Natural killer cell (primary cell): ENCODE data around the gene FAF1. TPM values are rescaled to one million over a fixed set of nuclear protein-coding genes. Genes with fewer than 3 reads are reported as not detected.

Experiments used
- ATAC-seq, 3 donors: fragments of 150-1000 bp in 2 of 3; fragments of 200-7000 bp in 1 of 3; cut with Tn5 transposase; 1 replicate in 1 of 3; 2 replicates in 2 of 3; pipeline ENCODE4 v1.10.0; 2021; ENCODE audit warnings: mild to moderate bottlenecking in 2 of 3, moderate library complexity in 2 of 3
- DNase-seq, 2 donors: peaks; one replicate each; pipeline versions ENCODE4 v3.0.0 to v3.0.0-alpha.2; 2013 to 2021; ENCODE audit warnings: mixed read lengths in 1 of 2
- H3K27ac ChIP-seq: one replicate; pipeline ENCODE4 v1.5.1; 2013; ENCODE audit warnings: mild to moderate bottlenecking, low read length
- H3K27me3 ChIP-seq: one replicate; pipeline ENCODE4 v1.6.1; 2013; ENCODE audit warnings: low read length; ENCODE audit not compliant: control insufficient read depth, insufficient read depth
- H3K36me3 ChIP-seq: one replicate; pipeline ENCODE4 v1.6.1; 2013; ENCODE audit warnings: low read length; ENCODE audit not compliant: control insufficient read depth, insufficient read depth
- H3K4me1 ChIP-seq: one replicate; pipeline ENCODE4 v1.6.1; 2013; ENCODE audit warnings: low read length; ENCODE audit not compliant: control insufficient read depth, insufficient read depth
- H3K4me3 ChIP-seq: one replicate; pipeline ENCODE4 v1.5.1; 2013; ENCODE audit warnings: low read length
- H3K9me3 ChIP-seq: one replicate; pipeline ENCODE4 v1.6.1; 2013; ENCODE audit warnings: low read length; ENCODE audit not compliant: control insufficient read depth, insufficient read depth
- H3K27ac Mint-ChIP-seq, 2 donors: one replicate each; pipeline ENCODE4 v1.8.0; 2022; ENCODE audit warnings: mild to moderate bottlenecking in 2 of 2, mixed read lengths in 2 of 2, moderate library complexity in 1 of 2
- H3K27me3 Mint-ChIP-seq, 2 donors: one replicate each; pipeline ENCODE4 v1.8.0; 2022; ENCODE audit warnings: low read depth in 2 of 2, mixed read lengths in 2 of 2
- H3K36me3 Mint-ChIP-seq: one replicate; pipeline ENCODE4 v1.8.0; 2022; ENCODE audit warnings: mixed read lengths
- H3K4me1 Mint-ChIP-seq, 2 donors: one replicate each; pipeline ENCODE4 v1.8.0; 2022; ENCODE audit warnings: mixed read lengths in 2 of 2
- H3K4me3 Mint-ChIP-seq: one replicate; pipeline ENCODE4 v1.8.0; 2022; ENCODE audit warnings: mild to moderate bottlenecking, moderate library complexity, mixed read lengths
- H3K9me3 Mint-ChIP-seq, 2 donors: one replicate each; pipeline ENCODE4 v1.8.0; 2022; ENCODE audit warnings: mixed read lengths in 2 of 2
- WGBS: methylation state at CpG from one replicate; pipeline ENCODE4 v1.1.7; 2013; ENCODE audit warnings: missing lambda C conversion rate; ENCODE audit not compliant: insufficient coverage; 5-methylcytosine and 5-hydroxymethylcytosine counted together
- intact Hi-C: fragments of 100-400 bp; cut with micrococcal nuclease; formaldehyde crosslinking; loops from one replicate; pipeline ENCODE4 v1.14.2; 2022
- total RNA-seq, 4 donors: library from RNA; stranded (reverse); fragments of 120-200 nt in 1 of 4; gene quantifications; one replicate each; pipeline versions ENCODE4 v1.2.3 to v1.2.4, GENCODE V29; 2013 to 2022
- TF ChIP-seq, protein P1 (sequence below): fragments of 200-600 bp; IDR thresholded peaks from one replicate; pipeline ENCODE4 v1.8.0; 2022; ENCODE audit warnings: antibody characterized with exemption

The FAF1 gene
- total RNA-seq, 3 donors from 2014 or later (not counting 1 experiment from before 2014, with no cell fraction given): 56.8 to 59.7 (median 57.2) TPM

DNA sequence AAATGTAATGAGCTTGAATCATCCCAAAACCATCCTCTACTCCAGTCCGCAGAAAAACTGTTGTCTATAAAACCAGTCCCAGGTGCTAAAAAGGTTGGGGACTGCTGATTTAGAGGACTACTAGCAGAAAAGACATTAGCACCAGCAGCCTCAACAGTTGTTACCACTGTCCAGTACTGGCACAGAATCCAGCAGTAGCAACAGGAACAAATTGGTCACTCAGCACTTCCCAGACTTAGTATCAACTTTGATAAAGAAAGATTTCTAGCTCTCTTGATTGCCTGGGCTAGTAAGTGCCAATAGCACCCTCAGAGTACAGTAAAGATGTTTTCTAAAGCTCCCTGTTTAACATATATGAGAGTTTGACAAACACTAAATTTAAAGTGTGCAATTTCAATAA is 127.9 kb downstream of the FAF1 start:
- H3K4me1 ChIP-seq: no peaks in the 10 kb centered on the region
- H3K27me3 Mint-ChIP-seq: no peaks in the 10 kb centered on the region
- no peak overlapping the region for H3K4me3 ChIP-seq
- H3K9me3 ChIP-seq: no peaks in the 10 kb centered on the region
- H3K4me1 Mint-ChIP-seq: peaks cover 43 to 47% of the 10 kb centered on the region in 2 donors
- intact Hi-C loops: no loop called here
- TF ChIP-seq, protein P1, sequence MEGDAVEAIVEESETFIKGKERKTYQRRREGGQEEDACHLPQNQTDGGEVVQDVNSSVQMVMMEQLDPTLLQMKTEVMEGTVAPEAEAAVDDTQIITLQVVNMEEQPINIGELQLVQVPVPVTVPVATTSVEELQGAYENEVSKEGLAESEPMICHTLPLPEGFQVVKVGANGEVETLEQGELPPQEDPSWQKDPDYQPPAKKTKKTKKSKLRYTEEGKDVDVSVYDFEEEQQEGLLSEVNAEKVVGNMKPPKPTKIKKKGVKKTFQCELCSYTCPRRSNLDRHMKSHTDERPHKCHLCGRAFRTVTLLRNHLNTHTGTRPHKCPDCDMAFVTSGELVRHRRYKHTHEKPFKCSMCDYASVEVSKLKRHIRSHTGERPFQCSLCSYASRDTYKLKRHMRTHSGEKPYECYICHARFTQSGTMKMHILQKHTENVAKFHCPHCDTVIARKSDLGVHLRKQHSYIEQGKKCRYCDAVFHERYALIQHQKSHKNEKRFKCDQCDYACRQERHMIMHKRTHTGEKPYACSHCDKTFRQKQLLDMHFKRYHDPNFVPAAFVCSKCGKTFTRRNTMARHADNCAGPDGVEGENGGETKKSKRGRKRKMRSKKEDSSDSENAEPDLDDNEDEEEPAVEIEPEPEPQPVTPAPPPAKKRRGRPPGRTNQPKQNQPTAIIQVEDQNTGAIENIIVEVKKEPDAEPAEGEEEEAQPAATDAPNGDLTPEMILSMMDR: no peak
- H3K4me3 Mint-ChIP-seq: no peak overlapping the region
- no peaks in the 10 kb centered on the region for H3K27me3 ChIP-seq
- H3K9me3 Mint-ChIP-seq: no peaks in the 10 kb centered on the region
- H3K36me3 ChIP-seq: no peaks in the 10 kb centered on the region
- 100% methylated on average over 1 of the region's 1 CpG for WGBS
- ATAC-seq: no peak
- H3K27ac ChIP-seq: no peak overlapping the region
- no peaks in the 10 kb centered on the region for H3K36me3 Mint-ChIP-seq
- no peak for DNase-seq
- H3K27ac Mint-ChIP-seq: no peak overlapping the region

DNA sequence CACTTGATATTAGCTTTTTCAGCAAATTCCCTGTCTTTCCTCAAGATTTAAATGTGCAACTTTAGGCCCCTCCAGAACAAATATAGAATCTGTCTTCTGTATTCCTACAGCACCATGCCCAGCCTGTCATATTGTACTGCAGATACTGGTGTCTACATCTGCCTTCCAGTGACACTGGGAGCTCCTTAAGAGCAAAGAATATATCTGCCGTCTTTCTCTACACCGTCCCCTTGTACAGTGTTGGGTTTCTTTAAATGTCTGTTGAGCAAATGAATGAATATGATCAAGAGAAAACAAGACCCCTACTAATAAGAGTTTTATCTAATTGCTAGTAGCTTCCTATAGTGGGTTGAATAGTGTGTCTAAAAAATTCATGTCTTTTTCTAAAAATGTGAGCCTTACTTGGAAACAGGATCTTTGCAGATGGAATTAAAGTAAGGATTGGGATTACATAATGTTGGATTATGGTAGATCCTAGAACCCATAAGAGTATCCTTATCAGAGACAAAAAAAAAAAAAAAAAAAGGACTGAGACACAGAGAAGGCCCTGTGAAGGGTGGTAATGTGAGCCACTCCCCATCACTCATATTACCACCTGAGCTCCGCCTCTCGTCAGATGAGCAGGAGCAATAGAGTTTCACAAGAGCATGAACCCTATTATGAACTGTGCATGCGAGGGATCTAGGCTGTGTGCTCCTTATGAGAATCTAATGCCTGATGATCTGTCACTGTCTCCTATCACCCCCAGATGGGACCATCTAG is 128.6 kb downstream of the FAF1 start:
- no peak for DNase-seq
- H3K4me3 ChIP-seq: no peak overlapping the region
- no peak overlapping the region for H3K27ac ChIP-seq
- ATAC-seq: no peak
- 100% methylated on average over 3 of the region's 5 CpGs for WGBS
- Mint-ChIP-seq H3K4me3 (no peak overlapping the region), H3K27me3 (no peaks in the 10 kb centered on the region), H3K9me3 (no peaks in the 10 kb centered on the region), H3K27ac (no peak overlapping the region), H3K36me3 (no peaks in the 10 kb centered on the region), H3K4me1 (peaks cover 43 to 47% of the 10 kb centered on the region in 2 donors)
- H3K27me3 ChIP-seq: no peaks in the 10 kb centered on the region
- TF ChIP-seq, protein P1: no peak
- H3K9me3 ChIP-seq: no peaks in the 10 kb centered on the region
- intact Hi-C loops: no loop called here
- no peaks in the 10 kb centered on the region for H3K4me1 ChIP-seq
- H3K36me3 ChIP-seq: no peaks in the 10 kb centered on the region

DNA sequence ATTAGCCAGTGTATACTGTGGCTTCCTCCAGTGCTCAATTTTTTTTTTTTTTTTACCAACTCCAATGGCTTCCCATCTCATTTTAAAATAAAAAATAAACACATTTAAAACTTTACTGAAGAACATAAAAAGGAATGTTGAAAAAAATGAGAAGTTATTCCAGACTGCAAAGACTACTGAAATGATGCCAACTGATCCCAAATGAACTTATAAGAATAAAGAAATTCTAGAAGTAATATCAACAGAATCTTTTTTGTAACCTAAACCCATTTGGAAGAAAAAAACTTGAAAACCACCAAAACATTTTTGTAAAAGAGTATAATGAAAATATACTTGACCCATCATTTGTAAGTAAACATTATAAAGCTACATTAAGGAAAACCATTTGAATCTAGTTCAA is 129.4 kb downstream of the FAF1 start:
- Mint-ChIP-seq H3K27ac (no peak overlapping the region), H3K27me3 (no peaks in the 10 kb centered on the region), H3K4me1 (peaks cover 44 to 47% of the 10 kb centered on the region in 2 donors), H3K9me3 (no peaks in the 10 kb centered on the region), H3K36me3 (no peaks in the 10 kb centered on the region), H3K4me3 (no peak overlapping the region)
- H3K27me3 ChIP-seq: no peaks in the 10 kb centered on the region
- H3K4me1 ChIP-seq: no peaks in the 10 kb centered on the region
- H3K27ac ChIP-seq: no peak overlapping the region
- no peak for DNase-seq
- H3K4me3 ChIP-seq: no peak overlapping the region
- no peak for ATAC-seq
- intact Hi-C loops: no loop called here
- no peaks in the 10 kb centered on the region for H3K9me3 ChIP-seq
- H3K36me3 ChIP-seq: no peaks in the 10 kb centered on the region
- TF ChIP-seq, protein P1: no peak
